CD4-positive, CD25-positive, alpha-beta regulatory T cell (primary cell): ENCODE measurements around the gene ANTXR2. TPM values are rescaled to one million over a fixed set of nuclear protein-coding genes. Genes with fewer than 3 reads are reported as not detected.
A peak's percentile ranks its signal among the peaks of the same experiment; 100 is the strongest.

Experiments used
- ATAC-seq, 2 donors: fragments of 150-1000 bp; cut with Tn5 transposase; one replicate each; pipeline ENCODE4 v1.10.0; 2021; ENCODE audit warnings: low read depth in 2 of 2, moderate number of reproducible peaks in 2 of 2, moderate library complexity in 1 of 2
- DNase-seq, 3 donors: peaks; one replicate each; pipeline versions ENCODE4 v3.0.0 to v3.0.0-alpha.2; 2012 to 2022; ENCODE audit warnings: mixed read lengths in 1 of 3
- H3K27ac ChIP-seq: one replicate; pipeline ENCODE4 v1.7.0; 2013; ENCODE audit warnings: mild to moderate bottlenecking, low read length; ENCODE audit not compliant: insufficient read depth, poor library complexity, severe bottlenecking
- H3K27me3 ChIP-seq: one replicate; pipeline ENCODE4 v1.7.0; 2013; ENCODE audit warnings: low read length; ENCODE audit not compliant: control insufficient read depth, insufficient read depth
- H3K36me3 ChIP-seq: one replicate; pipeline ENCODE4 v1.7.0; 2013; ENCODE audit warnings: mild to moderate bottlenecking, low read length, moderate library complexity; ENCODE audit not compliant: control insufficient read depth, insufficient read depth
- H3K4me1 ChIP-seq: 2 replicates; pipeline ENCODE4 v1.7.0; 2013; ENCODE audit warnings: mild to moderate bottlenecking, low read length; ENCODE audit not compliant: insufficient read depth, control insufficient read depth, poor library complexity, severe bottlenecking
- H3K4me3 ChIP-seq: one replicate; pipeline ENCODE4 v1.7.0; 2013; ENCODE audit warnings: low read depth, mild to moderate bottlenecking, low read length, moderate library complexity
- H3K9me3 ChIP-seq, 2 experiments: 1 replicate in 1 of 2; 2 replicates in 1 of 2; pipeline ENCODE4 v1.7.0; 2013; ENCODE audit warnings: low read length in 2 of 2, mild to moderate bottlenecking in 1 of 2, moderate library complexity in 1 of 2; ENCODE audit not compliant: control insufficient read depth in 2 of 2
- H3K27ac Mint-ChIP-seq, 3 donors: one replicate each; pipeline ENCODE4 v1.8.0; 2020 to 2022; ENCODE audit warnings: mild to moderate bottlenecking in 3 of 3, mixed read lengths in 3 of 3, moderate library complexity in 2 of 3
- H3K27me3 Mint-ChIP-seq: one replicate; pipeline ENCODE4 v1.8.0; 2022; ENCODE audit warnings: mild to moderate bottlenecking, mixed read lengths
- H3K36me3 Mint-ChIP-seq: one replicate; pipeline ENCODE4 v1.8.0; 2020; ENCODE audit warnings: mixed read lengths
- H3K4me1 Mint-ChIP-seq, 4 donors: one replicate each; pipeline ENCODE4 v1.8.0; 2020 to 2022; ENCODE audit warnings: mixed read lengths in 4 of 4, mild to moderate bottlenecking in 1 of 4
- H3K4me3 Mint-ChIP-seq, 4 donors: one replicate each; pipeline ENCODE4 v1.8.0; 2020 to 2022; ENCODE audit warnings: mild to moderate bottlenecking in 4 of 4, mixed read lengths in 4 of 4, moderate library complexity in 3 of 4
- H3K9me3 Mint-ChIP-seq, 7 donors: one replicate each; pipeline ENCODE4 v1.8.0; 2020 to 2022; ENCODE audit warnings: mixed read lengths in 7 of 7, mild to moderate bottlenecking in 3 of 7, moderate library complexity in 2 of 7
- polyA plus RNA-seq, 4 donors: library from polyadenylated mRNA; unstranded; fragments of 300-500 nt; fragmentation: Illumina TruSeq; gene quantifications; one replicate each; pipeline ENCODE4 v1.2.3, GENCODE V29; 2021
- total RNA-seq: library from RNA; stranded (reverse); gene quantifications from one replicate; pipeline ENCODE4 v1.2.3, GENCODE V29; 2022

Gene ANTXR2
- total and polyA plus RNA-seq, 5 donors from 2014 or later, result 66.4 to 117 (median 70.2) TPM

DNA sequence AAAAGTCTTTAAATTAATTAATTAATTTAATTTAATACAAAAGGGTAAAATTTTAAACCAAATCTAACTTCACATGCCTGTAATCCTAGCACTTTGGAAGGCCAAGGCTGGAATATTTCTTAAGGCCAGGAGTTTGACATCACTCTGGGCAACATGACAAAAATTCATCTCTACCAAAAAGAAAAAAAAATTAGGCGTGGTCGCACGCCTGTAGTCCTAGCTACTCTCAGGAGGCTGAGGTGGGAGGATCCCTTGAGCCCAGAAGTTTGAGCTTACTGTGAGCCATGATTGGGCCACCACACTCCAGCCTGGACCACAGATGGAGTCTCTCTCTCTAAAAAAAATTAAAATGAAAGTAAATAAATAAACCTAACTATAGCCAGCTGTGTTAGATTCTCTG is 39.2 kb upstream of the ANTXR2 start:
- H3K9me3 Mint-ChIP-seq, result peaks cover 0 to 10% (median 2%) of the 10 kb centered on the region in 7 donors
- no peak overlapping the region for H3K27ac Mint-ChIP-seq
- H3K27ac ChIP-seq, result no peak overlapping the region
- DNase-seq (no peak), ATAC-seq (no peak)
- H3K27me3 ChIP-seq, result no peaks in the 10 kb centered on the region
- H3K4me3 ChIP-seq, result no peak overlapping the region
- no peaks in the 10 kb centered on the region for H3K27me3 Mint-ChIP-seq
- H3K9me3 ChIP-seq, result peaks cover 5 to 7% of the 10 kb centered on the region in 2 experiments
- no peaks in the 10 kb centered on the region for H3K4me1 ChIP-seq
- H3K4me1 Mint-ChIP-seq, result peaks cover 0 to 3% (median 0%) of the 10 kb centered on the region in 4 donors
- H3K4me3 Mint-ChIP-seq, result no peak overlapping the region
- H3K36me3 Mint-ChIP-seq, result no peaks in the 10 kb centered on the region
- no peaks in the 10 kb centered on the region for H3K36me3 ChIP-seq

DNA sequence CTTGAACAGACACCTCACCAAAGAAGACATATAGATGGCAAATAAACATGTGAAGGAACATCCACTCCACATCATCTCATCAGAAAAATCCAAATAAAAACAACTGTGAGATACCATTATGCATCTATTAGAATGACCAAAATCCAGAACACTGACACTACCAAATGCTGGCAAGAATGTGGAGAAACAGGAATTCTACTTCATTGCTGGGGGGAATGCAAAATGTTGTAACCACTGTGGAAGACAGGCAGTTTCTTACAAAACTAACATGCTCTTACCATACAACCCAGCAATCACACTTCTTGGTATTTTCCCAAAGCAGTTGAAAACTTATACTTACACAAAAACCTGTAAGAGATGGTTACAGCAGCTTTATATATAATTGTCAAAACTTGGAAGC is 38.2 kb upstream of the ANTXR2 start:
- H3K4me1 ChIP-seq, result no peaks in the 10 kb centered on the region
- Mint-ChIP-seq H3K4me3 (no peak overlapping the region), H3K27me3 (no peaks in the 10 kb centered on the region), H3K9me3 (peaks cover 0 to 13% (median 4%) of the 10 kb centered on the region in 7 donors), H3K36me3 (no peaks in the 10 kb centered on the region), H3K27ac (no peak overlapping the region), H3K4me1 (peaks cover 0 to 3% (median 0%) of the 10 kb centered on the region in 4 donors)
- no peak overlapping the region for H3K27ac ChIP-seq
- no peaks in the 10 kb centered on the region for H3K36me3 ChIP-seq
- DNase-seq (no peak), ATAC-seq (no peak)
- no peaks in the 10 kb centered on the region for H3K27me3 ChIP-seq
- peaks cover 8 to 11% of the 10 kb centered on the region in 2 experiments for H3K9me3 ChIP-seq
- no peak overlapping the region for H3K4me3 ChIP-seq

DNA sequence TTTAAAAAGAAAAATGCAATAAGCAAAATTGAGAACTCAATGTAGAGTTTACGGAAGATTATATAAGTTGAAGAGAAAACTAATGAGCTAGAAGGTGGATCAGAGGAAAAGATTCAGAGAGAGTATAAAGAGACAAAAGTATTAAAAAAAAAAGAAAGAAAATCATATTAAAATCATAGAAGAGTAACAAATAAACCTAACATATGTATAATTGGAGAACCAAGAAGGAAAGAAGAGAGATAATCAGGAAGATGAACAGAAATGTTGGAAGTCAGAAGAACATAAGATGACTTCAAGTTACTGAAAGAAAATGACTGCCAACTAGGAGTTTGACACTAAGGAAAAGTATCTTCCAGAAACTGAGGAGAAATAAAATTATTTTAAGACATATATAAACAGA is 34.3 kb upstream of the ANTXR2 start:
- H3K4me1 Mint-ChIP-seq, result no peaks in the 10 kb centered on the region
- Histone ChIP-seq H3K4me3 (no peak overlapping the region), H3K27me3 (no peaks in the 10 kb centered on the region), H3K9me3 (peaks cover 8 to 11% of the 10 kb centered on the region in 2 experiments), H3K4me1 (no peaks in the 10 kb centered on the region), H3K27ac (no peak overlapping the region), H3K36me3 (no peaks in the 10 kb centered on the region)
- H3K36me3 Mint-ChIP-seq, result no peaks in the 10 kb centered on the region
- no peak for ATAC-seq
- H3K27me3 Mint-ChIP-seq, result no peaks in the 10 kb centered on the region
- H3K9me3 Mint-ChIP-seq, result peaks cover 0 to 17% (median 5%) of the 10 kb centered on the region in 7 donors
- no peak overlapping the region for H3K4me3 Mint-ChIP-seq
- H3K27ac Mint-ChIP-seq, result no peak overlapping the region
- DNase-seq, result no peak

- ATAC-seq (no peak), DNase-seq (no peak)
- Mint-ChIP-seq H3K27me3 (no peaks in the 10 kb centered on the region), H3K4me1 (peaks cover 0 to 11% (median 10%) of the 10 kb centered on the region in 4 donors), H3K4me3 (no peak overlapping the region), H3K9me3 (peaks cover 0 to 17% (median 5%) of the 10 kb centered on the region in 7 donors), H3K36me3 (no peaks in the 10 kb centered on the region), H3K27ac (no peak overlapping the region)
- Histone ChIP-seq H3K27ac (no peak overlapping the region), H3K36me3 (no peaks in the 10 kb centered on the region), H3K27me3 (no peaks in the 10 kb centered on the region), H3K4me3 (no peak overlapping the region), H3K4me1 (peaks cover 3% of the 10 kb centered on the region), H3K9me3 (peaks cover 8 to 11% of the 10 kb centered on the region in 2 experiments)
Observed at GRCh38 chr4:80104927-80105326, 31.9 kb upstream of the ANTXR2 start.

DNA sequence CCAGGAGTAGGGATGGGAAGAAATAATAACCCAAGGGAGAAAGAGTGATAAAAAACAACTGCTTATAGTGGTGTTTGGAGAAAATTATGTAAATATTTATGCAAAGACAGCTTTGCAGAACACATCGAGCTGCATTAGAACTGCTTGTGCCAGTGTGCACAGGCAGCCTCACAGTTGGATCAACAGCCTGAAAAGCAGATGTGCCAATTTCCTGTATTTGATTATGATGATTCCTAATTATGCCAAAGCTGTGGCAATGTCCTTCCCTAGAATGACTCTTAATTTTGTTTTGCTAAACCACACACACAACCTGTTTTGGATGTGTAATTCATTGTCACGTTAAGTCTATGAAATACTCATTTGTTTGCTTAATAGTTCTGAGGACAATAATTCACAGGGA is 30.6 kb upstream of the ANTXR2 start:
- no peak for DNase-seq

DNA sequence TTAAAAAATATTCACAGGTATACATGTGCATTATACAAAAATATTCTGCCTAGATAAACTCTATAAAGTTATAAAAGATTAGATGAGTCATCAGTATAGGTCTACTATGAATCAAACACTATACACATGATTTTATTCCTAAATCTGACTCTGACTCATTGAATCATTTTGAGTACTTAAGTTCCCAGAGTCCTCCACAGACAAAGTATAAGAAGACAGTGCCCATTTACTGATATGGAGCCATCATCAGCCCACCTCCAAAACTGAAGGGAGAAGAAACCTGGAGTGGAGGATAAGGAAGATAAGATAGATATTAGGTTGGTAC is 28.7 kb upstream of the ANTXR2 start:
- peaks cover 0 to 7% (median 4%) of the 10 kb centered on the region in 7 donors for H3K9me3 Mint-ChIP-seq
- H3K9me3 ChIP-seq, result peaks cover 0 to 1% of the 10 kb centered on the region in 2 experiments
- H3K27me3 ChIP-seq, result no peaks in the 10 kb centered on the region
- no peaks in the 10 kb centered on the region for H3K36me3 Mint-ChIP-seq
- H3K4me1 ChIP-seq, result peaks cover 3% of the 10 kb centered on the region
- H3K27ac ChIP-seq, result no peak overlapping the region
- peak in 1 of 2 donors; percentile 66 for ATAC-seq
- DNase-seq, result no peak
- no peak overlapping the region for H3K27ac Mint-ChIP-seq
- peaks cover 0 to 11% (median 11%) of the 10 kb centered on the region in 4 donors for H3K4me1 Mint-ChIP-seq
- no peak overlapping the region for H3K4me3 ChIP-seq
- H3K27me3 Mint-ChIP-seq, result peaks cover 7% of the 10 kb centered on the region
- H3K36me3 ChIP-seq, result no peaks in the 10 kb centered on the region
- H3K4me3 Mint-ChIP-seq, result no peak overlapping the region

More for the DNA sequence above, 30.6 kb upstream of the ANTXR2 start:
- H3K4me1 ChIP-seq, result peaks cover 3% of the 10 kb centered on the region
- Mint-ChIP-seq H3K27me3 (peaks cover 4% of the 10 kb centered on the region), H3K9me3 (peaks cover 0 to 17% (median 5%) of the 10 kb centered on the region in 7 donors), H3K36me3 (no peaks in the 10 kb centered on the region), H3K27ac (no peak overlapping the region), H3K4me1 (peaks cover 0 to 11% (median 10%) of the 10 kb centered on the region in 4 donors), H3K4me3 (no peak overlapping the region)
- H3K27me3 ChIP-seq, result no peaks in the 10 kb centered on the region
- H3K27ac ChIP-seq, result no peak overlapping the region
- H3K4me3 ChIP-seq, result no peak overlapping the region
- ATAC-seq, result no peak
- H3K36me3 ChIP-seq, result no peaks in the 10 kb centered on the region
- peaks cover 8 to 11% of the 10 kb centered on the region in 2 experiments for H3K9me3 ChIP-seq

GRCh38 chr4:80101071-80101791 is 28.2 kb upstream of the ANTXR2 start:
- ATAC-seq (peak; percentile 34 to 57), DNase-seq (no peak)
- Histone ChIP-seq H3K27ac (no peak overlapping the region), H3K36me3 (no peaks in the 10 kb centered on the region), H3K9me3 (no peaks in the 10 kb centered on the region), H3K27me3 (no peaks in the 10 kb centered on the region), H3K4me1 (peaks cover 3% of the 10 kb centered on the region), H3K4me3 (no peak overlapping the region)
- Mint-ChIP-seq H3K9me3 (peaks cover 0 to 4% (median 2%) of the 10 kb centered on the region in 7 donors), H3K4me3 (no peak overlapping the region), H3K27me3 (peaks cover 7% of the 10 kb centered on the region), H3K36me3 (no peaks in the 10 kb centered on the region), H3K27ac (peak overlapping the region in 1 of 3 donors; percentile 58), H3K4me1 (peaks cover 0 to 11% (median 11%) of the 10 kb centered on the region in 4 donors)

DNA sequence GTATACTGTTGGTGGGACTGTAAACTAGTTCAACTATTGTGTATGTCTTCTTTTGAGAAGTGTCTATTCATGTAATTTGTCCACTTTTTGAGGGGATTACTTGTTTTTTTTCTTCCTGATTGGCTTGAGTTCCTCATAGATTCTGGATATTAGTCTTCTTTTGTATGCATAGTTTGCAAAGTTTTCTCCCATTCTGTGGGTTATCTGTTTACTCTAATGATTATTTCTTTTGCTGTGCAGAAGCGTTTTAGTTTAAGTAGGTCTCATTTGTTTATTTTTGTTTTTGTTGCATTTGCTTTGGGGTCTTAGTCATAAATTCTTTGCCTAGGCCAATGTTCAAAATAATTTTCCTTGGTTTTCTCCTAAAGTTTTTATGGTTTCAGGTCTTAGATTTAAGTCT is 26.6 kb upstream of the ANTXR2 start:
- H3K9me3 ChIP-seq, result no peaks in the 10 kb centered on the region
- H3K4me1 ChIP-seq, result peaks cover 3% of the 10 kb centered on the region
- no peaks in the 10 kb centered on the region for H3K36me3 Mint-ChIP-seq
- H3K27me3 ChIP-seq, result no peaks in the 10 kb centered on the region
- no peak overlapping the region for H3K27ac ChIP-seq
- peaks cover 0 to 4% (median 0%) of the 10 kb centered on the region in 7 donors for H3K9me3 Mint-ChIP-seq
- no peak overlapping the region for H3K27ac Mint-ChIP-seq
- H3K4me3 Mint-ChIP-seq, result no peak overlapping the region
- ATAC-seq (no peak), DNase-seq (no peak)
- peaks cover 0 to 11% (median 11%) of the 10 kb centered on the region in 4 donors for H3K4me1 Mint-ChIP-seq
- H3K27me3 Mint-ChIP-seq, result peaks cover 7% of the 10 kb centered on the region
- H3K36me3 ChIP-seq, result no peaks in the 10 kb centered on the region
- H3K4me3 ChIP-seq, result no peak overlapping the region
